Activated CD4-positive, CD25-positive, alpha-beta regulatory T cell treated with anti-CD3 and anti-CD28 coated beads, Interleukin-2, amount 50 U/mL, for 72 hours (primary cell): ENCODE data around the gene CPLX1.
"Not testable (repeated sequence)": the region's sequence is repeated elsewhere in the genome, so short reads cannot be mapped to it uniquely, and the experiment has no call there.

Source experiments
- DNase-seq: peaks from one replicate; pipeline ENCODE4 v3.0.0; 2021

The CPLX1 gene

DNA sequence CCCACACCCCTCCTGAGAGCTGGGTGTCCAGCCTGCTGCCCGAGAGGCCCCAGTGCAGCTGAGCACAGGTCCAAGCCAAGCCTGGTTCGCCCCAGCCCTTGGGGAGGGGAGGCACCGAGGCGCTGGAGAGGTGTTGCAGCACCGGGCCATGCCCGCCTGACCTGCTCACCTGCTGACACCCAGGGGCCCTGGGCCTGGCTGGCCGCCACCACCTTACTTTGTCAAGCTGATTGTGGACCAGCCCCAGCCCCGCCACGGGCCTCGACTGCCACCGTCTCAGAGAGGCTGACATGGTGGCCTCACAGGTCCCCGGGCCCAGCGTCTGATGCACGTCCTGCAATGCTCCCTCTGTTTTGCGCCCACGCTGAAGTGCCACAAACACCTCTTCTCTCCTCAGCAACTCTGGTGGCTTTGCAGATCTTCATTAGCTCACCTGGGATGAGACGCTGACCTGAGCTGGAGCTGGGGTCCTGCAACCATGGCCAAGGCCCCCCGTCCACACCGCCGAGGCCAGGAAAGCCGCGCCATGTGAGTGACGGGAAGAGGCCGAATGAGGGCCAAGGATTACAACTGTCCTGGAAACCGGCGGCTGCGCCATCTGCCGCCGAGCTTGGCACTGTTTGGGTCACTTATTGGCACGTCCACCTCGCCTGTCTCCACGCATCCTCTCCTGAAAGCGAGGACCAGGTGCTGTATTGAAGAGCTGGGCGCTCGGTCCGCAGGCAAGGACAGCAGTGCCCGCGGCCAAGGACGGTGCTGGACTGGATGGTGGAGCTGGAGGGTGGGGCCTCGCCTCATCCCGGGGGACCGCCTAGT is 7.6 kb downstream of the CPLX1 start:
- no peak for DNase-seq

DNA sequence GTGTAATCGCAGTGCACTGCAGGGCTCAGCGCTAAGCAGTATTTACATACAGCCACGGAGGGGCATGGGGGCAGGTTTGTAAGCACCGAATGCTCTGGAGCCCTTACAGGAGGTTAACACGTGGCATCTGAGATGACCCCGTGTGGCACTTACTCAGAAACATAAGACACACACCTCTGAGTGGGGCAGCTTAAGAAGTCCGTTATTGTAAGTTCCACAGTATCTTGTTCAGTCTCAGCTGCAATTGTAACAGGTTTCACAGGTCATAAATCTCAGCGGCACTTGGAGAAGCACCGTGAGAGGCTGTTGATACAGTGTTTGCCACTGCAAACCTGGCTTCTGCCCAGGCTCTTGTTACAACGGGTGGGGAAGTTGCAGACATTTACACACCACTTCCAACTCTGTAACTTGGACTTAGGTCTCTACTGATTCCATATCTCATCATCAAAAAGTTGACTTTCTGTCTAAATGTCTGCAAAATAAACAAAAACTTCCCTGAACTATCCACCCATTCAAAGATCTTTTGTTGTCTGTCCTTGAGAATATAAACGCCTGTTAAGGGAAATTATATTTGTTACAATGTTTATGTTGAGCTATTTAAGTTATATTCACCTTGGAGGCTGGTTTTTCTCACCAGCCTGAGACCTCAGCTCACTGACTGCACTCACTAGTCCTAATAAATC is 10.3 kb downstream of the CPLX1 start:
- no peak for DNase-seq

DNA sequence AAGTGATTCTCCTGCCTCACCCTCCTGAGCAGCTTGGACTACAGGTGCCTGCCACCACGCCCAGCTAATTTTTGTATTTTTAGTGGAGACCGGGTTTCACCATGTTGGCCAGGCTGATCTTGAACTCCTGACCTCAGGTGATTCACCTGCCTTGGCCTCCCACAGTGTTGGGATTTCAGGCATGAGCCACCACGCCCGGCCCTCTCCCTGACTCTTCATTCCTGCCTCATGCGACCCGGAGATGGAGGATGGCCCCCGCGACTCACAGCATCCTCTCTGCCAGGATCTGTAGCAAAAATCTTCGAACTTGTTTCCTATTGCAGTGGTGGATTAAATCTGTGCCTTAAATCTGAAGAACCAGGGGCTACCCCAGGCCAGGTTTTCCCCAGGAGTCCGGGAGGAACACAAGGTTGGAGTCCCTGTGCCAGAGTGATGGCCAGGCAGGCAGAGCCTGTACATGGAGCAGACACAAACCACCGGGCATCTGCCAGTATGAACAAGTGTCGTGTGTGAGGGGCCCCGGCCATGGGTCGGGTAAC is 11.5 kb downstream of the CPLX1 start:
- DNase-seq: no peak

DNA sequence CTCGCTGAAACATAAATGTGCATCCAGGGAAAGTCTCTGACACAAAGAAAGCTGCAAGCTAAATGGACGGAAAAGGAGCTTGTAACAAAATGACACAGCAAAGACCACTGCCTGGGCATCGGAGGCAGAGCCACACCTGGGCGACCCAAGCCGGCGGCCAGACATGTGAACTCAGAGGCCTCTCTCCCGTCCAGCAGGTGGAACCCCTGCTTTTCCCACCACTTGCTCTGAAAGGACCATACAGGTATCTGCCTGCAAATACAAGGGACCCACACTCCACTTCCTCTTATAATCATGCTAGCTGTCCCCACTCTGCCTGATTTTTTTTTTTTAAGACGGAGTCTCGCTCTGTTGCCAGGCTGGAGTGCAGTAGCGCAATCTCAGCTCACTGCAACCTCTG is 12.0 kb downstream of the CPLX1 start:
- DNase-seq: no peak

DNA sequence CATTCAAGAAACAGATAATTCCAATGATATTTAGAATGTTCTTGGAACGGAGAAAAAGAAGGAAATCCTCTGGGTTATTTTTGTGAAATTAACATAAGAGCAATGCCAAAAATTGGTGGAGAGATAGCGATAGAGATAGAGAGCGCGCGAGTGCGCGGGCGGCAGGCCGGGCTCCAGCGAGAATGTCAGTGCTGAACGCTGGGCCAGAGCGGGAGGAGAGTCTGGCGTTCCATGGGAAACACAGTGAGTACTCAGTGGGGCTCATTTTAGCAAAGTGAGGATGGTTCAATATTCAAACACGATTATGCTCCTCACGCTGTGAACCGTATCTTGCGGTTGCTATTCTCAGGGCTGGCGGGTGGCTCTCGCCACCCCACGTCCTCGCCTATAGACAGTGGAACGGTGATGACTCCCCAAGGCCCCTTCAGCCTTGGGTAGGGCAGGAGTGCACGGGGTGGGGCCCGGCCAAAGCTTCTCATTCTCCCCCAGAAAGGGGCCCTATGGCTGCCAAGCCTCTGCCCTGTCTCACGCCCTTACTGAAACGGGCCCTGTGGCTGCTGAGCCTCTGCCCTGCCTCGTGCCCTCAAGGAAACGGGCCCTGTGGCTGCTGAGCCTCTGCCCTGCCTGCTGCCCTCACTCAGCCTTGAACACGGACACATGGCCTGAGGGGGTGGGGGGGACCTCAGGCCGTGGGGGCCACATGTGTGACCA is 16.9 kb downstream of the CPLX1 start:
- DNase-seq: no peak

DNA sequence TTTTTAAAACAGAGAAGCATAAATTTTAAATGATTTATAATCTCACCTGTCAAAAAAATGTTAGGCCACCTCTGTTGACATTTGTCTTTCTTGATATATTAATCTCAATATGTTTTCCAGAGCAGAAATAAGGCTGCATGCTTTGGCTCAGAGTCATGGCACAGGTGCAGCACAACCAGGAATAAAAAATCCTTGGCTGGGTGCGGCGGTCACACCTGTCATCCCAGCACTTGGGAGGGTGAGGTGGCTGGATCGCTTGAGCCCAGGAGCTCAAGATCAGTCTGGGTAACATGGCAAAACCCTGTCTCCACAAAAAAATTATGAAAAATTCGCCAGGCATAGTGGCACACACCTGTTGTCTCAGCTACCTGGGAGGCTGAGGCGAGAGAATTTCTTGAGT is 18.1 kb downstream of the CPLX1 start:
- no peak for DNase-seq

DNA sequence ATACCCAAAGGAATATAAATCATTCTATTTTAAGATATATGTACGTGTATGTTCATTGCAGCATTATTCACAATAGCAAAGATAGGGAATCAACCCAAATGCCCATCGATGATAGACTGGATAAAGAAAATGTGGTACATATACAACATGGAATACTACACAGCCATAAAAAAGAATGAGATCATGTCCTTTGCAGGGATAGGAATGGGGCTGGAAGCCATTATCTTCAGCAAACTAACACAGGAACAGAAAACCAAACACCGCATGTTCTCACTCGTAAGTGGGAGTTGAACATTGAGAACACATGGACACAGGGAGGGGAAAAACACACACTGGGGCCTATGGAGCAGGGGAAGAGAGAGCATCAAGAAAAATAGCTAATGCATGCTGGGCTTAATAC is 18.9 kb downstream of the CPLX1 start:
- not testable (repeated sequence) for DNase-seq

DNA sequence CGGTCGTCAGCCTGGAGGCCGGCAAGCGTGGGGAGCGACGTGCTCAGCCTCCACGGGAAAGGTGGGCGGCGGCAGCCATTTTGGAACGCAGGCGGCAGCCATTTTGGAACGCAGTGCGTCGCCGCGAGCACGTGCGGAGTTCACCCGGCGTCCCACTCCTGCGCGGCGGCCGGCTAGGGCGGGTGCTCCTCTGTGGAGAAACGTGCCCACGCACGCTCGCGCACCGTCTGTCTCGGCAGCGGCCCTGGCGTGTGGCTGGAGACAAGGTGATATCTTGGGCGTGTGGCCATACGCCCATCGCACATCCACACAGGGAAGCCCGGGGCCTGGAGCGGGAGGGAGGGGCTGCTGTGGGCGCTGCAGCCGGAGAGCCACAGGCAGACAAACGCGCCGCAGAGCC is 21.1 kb downstream of the CPLX1 start:
- no peak for DNase-seq

DNA sequence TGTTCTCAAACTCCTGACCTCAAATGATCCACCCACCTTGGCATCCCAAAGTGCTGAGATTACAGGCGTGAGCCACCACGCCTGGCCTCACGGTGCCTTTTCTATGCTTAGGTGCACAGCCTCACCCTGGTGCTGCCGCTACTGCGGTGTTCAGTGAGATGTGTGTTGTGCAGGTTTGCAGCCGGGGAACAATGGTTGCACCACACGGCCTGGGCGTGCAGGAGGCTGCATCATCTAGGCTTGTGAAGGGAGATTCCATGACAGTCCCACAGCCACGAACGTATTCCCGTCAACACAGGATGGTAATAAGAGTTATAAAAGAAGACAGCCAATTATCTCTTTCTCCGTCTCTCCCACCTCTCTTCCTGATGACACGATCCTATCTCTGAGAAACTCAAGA is 22.0 kb downstream of the CPLX1 start:
- no peak for DNase-seq

DNA sequence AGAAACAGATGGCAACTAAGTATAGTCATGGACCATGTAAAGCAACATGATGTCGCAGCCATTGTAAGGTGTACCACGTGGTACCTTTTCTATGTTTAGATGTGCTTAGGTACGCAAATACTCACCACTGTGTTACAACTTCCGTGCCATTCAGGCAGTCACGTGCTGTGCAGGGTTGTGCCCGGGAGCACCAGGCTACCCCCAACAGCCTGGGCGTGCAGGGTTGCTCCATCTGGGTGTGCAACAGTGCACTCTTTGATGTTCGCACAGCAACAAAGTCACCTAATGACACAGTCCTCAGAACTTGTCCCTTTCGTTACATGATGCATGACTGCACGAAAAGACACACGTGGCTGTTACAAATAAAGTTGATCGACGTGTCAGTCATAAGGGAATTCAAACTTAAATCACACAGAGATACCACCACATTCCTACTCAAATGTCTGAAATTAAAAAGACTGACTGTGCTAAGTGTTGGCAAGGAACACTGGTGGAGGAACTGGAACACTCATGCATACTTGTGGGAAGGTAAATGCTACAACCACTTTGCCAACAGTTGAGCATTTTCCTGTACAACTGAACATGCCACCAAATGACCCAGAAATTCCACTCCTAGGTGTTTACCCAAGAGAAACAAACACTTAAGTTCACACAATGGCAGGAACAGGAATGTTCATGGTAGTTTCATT is 24.3 kb downstream of the CPLX1 start:
- no peak for DNase-seq

DNA sequence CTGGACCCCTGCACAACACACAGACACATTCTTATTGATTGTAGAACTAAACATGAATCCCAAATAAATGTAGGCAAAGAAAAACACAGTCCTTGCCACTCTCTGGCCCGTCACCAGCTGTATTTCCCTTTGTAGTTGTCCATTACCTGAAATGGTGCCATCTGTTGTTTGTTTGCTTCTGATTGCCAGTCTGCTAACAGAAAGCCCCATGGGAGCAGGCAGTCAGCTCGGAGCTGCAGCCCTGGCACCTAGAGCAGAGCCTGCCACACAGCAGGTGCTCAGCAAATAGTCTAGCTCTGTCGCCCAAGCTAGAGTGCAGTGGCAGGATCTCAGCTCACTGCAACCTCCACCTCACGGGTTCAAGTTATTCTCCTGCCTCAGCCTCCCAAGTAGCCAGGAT is 28.9 kb downstream of the CPLX1 start:
- no peak for DNase-seq

DNA sequence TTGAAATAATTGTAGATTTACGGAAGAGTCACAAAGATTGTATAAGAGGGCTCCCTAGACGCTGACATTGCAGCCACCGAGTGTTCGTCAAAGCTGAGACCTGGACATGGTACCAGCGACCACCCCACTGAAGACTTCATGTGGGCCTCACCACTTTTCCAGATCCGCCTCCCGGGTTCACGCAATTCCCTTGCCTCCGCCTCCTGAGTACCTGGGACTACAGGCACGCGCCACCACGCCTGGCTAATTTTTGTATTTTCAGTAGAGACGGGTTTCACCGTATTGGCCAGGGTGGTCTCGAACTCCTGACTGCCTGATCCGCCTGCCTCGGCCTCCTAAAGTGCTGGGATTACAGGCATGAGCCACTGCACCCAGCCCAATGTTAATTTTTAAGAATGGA is 29.7 kb downstream of the CPLX1 start:
- no peak for DNase-seq

DNA sequence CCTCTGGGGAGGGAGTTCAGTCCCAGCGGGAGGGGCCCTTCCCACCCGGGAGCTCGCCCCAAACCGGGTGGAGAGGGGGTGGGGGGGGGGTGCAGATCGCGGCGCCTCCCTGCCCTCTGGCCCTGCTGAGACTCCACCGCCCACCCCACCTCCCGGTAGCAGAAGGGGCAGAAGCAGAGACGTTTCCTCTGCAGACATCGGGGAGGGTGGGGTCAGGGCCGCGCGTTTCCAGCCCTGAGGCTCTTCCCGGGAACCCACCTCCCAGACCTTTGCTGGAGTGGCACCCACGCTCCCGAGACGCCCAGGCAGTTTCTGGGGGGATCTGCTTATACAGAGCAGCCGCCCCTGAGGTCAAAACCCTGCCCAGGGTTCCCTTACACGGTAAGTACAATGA is 30.2 kb downstream of the CPLX1 start:
- DNase-seq: no peak

DNA sequence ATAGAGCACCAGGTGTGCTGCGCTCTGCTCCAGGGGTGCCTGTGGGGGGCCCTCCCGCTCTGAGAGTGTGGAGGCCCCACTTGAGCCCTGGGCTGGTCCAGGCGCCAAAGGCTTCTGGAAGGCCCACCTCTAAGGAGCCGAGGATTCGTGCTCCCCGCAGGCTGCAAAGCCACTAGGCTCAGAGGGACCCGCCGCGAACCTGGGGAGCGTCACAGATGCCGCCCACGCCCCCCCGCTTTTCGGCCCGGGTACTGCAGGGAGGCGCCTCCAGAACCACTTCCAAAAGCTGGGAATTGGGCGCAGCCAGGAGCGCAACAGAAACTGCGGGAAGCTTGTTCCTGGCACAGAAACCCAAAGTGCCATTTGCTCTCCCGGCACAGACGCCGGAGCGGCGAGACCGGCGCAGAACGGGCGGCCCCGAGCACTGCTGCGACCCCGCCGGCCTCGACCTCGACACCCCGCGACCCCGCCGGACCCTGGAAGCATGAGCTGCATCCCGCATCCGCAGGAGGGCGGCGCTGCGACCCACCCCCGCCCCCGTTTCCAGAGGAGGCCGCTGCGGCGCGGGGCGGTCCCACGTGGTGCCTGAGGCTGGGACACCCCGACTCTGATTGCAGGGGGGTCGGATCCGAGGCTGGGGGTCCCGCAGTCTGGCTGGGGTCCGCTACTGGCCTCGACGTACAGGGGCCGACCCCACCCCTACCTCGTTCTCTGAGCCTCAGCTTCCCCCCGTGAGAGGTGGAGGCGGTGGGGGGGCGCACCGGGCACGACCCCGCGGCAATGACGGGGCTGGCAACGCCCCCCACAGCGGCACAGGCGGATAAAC is 30.8 kb downstream of the CPLX1 start:
- DNase-seq: no peak

DNA sequence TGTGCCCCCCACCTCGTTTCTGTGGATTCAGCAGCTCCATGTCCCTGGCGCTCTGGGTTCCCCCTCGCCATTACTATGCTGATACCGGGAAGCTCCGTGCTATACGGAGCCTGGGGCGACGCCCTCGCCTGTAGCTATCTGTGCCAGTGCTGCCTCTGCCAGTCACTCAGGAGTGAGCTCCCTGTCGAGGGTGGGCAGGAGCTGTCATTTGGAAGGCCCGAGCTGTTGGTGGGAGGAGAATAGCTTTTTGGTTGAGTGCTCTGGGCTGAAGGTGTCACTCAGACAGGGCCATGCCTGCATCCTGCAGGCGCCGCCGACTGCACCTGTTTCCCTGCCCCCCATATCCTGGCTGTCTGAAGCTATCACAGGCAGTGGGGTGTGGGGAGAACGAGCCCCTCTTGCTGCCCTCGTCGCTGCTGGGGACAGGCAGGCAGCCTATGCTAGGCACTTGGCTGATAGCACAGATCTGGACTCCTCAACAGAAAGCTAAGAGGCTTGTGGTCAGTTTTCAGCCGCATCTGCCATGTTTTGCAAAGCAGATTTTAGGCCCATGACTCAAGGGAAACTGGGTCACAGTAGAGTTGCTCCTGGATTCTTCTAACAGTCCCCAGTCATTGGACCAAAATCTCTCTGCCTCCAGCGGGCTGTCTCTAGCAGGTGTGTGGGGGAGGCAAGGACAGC is 31.8 kb downstream of the CPLX1 start:
- DNase-seq: no peak

DNA sequence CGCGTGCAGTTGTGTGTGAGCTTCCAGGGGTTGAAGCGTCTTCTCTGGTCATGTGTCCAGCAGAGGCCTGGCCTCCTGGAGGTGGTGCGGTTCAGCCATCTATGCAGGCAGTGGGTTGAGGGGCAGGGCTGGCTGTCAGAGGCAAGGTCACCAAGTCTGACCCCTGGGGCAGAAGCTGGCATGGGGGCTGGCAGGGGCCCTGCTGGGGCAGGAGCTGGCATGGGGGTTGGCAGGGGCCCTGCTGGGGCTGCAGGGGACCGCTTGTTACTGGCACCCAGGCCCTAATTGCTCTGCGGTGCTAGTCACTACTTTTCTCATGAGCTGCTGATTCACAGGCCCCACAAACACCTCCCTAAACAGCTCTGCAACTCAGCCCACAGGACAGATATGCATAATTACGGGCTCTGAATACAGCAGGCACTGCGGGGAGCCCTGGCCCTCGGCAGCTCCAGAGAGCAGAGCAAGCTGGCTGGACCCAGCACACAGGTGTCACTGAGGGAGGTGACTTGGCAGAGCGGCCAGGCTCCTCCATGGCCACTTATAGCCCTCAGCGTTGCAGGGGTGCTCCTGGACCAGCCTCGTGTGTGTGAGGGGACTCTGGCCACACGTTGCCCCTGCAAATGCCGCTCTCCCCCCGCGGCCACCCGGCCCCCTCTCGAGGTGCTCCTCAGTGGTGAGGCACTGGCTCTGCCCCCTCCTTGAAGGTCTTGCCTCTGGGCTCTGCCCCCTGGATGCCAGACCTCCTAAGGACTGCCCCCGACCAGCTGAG is 32.7 kb downstream of the CPLX1 start:
- no peak for DNase-seq

DNA sequence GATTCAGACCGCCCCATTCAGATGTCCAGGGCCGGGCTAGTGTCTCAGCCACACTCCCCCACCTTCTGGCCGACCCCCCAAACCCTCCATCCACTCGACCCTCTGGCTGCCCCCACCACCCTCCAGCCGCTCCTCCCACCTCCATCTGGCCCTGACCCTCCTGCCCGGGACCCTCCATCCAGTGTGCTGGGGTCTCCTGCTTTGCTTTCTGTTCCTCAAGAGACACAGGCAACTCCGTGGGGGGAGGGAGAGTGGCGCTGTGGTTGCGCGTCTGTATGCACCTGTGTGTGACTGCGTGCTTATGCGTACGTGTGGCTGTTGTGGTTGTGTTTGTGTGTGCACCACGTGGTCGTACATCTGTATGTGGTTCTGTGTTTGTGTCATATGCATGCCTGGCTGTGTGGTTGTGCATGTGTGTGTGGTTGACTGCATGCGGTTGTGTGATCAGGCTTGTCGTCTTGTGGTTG is 33.3 kb downstream of the CPLX1 start:
- DNase-seq: no peak

DNA sequence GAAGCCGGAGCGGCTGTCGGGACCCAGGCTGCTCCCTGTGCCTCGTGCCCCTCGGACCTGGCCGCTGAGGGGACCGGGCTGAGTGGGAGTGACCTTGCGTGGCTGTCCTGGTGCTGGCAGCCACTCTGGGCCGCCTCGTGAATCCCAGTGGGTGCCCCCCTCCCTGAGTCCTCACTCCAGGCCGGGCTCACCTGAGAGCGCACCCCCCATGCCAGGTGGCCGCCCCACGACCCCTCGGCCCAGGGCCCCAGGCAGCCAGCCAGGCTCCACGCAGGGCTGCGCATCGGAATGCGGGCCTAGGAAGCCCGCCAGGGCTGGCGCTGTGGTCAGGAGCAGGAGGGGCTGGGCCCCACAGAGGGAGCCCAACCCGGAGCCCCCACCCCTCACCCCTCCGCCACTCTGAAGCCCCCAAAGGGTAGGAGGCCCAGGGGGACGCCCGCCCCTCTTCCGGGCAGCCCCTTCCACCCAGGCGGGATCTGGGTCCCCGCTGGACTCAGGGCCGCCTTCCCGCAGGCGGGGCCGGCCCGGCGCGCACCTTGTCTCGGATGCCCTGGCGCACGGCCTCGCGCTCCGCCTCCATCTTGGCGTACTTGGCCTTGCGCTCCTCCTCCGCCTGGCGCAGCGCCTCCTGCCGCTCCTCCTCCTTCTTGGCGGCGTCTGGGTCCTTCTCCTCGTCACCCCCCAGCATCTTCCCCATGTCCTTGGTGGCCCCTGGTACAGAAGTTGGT is 33.9 kb downstream of the CPLX1 start:
- DNase-seq: no peak

DNA sequence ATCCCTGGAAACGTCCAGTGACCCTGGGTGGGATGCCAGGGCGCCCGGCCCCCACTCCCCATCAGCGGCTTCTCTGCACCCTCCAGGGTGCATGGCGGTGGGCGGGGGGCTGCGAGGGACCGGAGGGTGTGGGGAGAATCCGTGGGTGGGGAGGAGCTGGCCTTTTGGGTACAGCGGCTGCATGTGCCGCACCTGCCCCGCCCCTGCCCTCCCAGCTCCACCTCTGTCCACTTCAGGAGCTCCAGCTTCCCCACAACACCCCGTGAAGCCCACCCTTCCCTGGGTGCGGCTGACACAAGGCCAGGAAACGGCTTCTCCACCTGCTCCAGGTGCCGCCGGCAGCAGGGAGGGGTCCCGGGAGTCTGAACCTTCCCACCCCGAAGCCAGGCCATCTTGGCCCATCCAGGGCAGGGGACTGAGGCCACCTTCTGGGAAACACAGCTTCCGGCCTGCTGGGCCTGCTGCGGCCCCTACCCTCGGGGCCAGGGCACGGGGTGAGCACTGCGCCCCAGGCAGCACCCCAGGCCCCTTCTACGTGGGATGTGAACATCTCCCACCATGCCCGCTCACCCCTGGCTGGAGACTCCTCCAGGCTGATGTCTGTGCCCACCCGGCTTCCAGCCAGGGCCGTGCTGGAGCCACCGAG is 34.6 kb downstream of the CPLX1 start:
- DNase-seq: no peak

DNA sequence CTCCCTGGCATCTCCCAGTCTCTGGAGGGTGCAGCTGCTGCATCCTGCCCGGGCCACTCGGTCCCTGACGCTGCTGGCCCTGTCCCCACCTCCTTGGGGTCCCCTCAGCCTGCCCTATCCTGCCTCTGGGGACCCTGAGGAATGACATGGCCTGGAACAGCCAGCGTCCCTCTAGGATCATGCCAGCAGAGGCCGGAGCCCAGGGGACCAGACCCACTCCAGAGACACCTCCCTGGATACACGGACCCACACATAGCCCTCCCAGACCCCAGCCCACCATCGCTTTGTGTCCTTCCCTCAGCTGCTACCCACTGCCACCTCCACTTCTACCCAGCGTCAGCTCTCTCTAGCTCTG is 35.5 kb downstream of the CPLX1 start:
- DNase-seq: no peak
